Right ventricle myocardium superior (tissue), 1 donor: ENCODE results near the gene TP53RK. TPM values are rescaled to one million over a fixed set of nuclear protein-coding genes. Genes with fewer than 3 reads are reported as not detected.

Experiments
- ATAC-seq: fragments of 200-7000 bp; cut with Tn5 transposase; one replicate; pipeline ENCODE4 v1.9.1; 2020; ENCODE audit warnings: mild to moderate bottlenecking; ENCODE audit not compliant: poor library complexity
- DNase-seq: peaks from one replicate; pipeline ENCODE4 v3.0.0-alpha.2; 2020
- intact Hi-C: fragments of 100-400 bp; cut with DNase I; formaldehyde crosslinking; loops from one replicate; pipeline ENCODE4 v1.11.2; 2022
- total RNA-seq: library from RNA; stranded (reverse); fragmentation: NEBNext Ultra II Directional; extraction: Animal tissue kit (Norgen Biotek cat#: 25700); gene quantifications from one replicate; pipeline ENCODE4 v1.2.1, GENCODE V29; 2021
- donor health status: DM: no; HTN: yes; CAD: no; lungs with severe emphysema.

The TP53RK gene
- total RNA-seq, 1 donor from 2014 or later: 5.0 TPM

DNA sequence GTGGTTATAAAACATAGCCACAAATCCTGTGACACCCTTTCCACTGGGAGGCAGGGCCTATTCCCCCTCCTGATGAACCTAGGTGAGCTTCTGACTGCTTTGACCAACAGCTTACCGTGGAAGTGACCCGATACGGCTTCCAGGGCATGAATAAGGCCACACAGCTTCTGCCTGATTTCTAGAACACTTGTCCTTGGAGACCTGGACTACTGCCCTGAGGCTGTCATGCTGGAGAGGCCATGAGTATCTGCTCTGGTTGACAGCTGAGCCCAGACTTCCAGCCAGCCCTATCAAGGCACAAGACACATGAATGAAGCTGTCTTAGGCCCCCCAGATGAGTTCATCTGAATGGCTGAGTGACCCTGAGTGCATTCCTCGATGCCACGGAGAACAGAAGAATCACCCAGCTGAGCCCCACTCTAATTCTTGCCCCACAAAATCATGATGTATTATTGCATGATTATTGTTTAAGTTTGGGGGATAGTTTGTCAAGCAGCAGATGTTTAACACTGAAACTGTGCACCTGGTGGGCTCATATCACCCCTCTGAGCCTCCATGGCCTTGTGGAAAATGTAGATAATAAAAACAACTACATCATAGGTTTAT lies 16.6 kb downstream of the TP53RK start:
- intact Hi-C loops: no loop called here
- ATAC-seq: no peak

DNA sequence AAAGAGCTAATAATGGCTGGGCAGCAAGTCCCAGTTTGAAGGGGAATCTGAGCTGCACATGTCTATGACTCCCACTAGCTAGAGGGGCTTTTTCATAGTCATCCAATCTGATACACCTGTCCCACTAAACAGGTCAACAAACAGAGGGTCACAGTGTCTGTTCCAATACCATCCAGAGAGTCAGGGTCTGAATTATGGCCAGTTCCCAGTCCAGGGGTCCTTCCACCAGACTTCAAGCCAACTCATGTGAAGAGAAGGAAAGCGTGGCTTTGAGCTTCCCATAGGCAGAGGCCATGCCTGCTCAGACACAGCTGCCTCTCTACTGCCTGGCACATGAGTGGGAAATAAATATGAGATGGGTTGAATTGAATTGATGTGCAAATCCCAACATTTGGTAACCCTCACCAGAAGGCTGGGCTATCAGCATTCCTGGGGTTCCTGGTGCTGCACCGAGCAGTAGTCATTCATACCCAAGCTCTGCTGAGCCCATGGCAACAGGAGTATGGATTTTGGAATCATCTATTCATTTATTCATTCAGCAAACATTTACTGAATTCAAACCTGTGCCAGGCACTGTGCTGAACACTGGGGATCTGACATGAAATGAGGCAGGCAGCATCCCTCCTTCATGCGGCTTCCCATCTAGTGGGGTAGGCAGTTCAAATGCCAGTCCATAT lies 17.2 kb downstream of the TP53RK start:
- intact Hi-C loops: no loop called here
- DNase-seq: no peak
- ATAC-seq: no peak

More for the DNA sequence above, 16.6 kb downstream of the TP53RK start:
- no peak for DNase-seq

DNA sequence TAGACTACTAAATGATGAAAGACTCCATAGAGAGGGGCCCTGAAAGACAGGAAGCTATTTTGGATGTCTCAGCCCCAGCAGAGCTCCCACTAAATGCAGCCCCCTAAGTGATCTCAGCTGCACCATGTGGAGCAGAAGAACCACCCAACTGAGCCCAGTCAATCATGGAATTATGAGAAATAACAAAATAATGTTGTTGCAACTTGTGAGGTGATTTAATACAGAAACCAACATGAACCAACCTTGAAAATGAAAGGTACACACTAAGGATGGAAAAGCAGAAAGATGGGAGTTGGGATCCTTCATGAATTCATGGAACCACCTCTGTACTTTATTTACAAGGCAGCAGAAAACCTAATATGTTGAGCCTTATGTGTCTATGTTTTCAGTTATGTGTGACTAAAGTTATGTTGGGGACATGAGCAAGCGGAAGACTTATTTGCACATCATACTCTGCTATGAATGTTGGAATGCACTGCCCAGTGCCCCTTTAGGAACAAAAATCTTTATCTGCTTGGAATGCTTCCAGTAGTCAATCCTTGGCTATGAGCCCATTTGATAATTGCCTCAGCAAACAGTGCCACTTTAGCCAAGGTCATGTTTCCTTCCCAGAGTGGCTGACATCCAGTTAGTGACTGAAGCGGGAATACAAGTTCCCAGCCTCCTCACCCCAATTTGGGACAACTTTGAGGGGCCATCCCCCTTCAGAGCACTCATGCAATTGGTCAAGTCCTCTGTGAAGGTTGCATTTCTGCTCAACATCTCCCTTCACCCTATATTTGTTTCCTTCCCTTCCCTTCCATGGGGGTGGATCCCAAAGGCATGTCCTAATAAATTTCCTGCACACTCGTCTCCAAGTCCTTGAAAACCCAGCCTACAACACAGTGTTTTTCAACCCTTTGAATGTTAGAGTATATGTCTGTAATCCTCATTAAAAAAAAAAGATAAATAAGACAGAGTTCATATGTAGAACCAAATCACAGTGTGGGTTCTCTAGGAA lies 18.4 kb downstream of the TP53RK start:
- ATAC-seq (no peak), DNase-seq (no peak)
- intact Hi-C loops: no loop called here

DNA sequence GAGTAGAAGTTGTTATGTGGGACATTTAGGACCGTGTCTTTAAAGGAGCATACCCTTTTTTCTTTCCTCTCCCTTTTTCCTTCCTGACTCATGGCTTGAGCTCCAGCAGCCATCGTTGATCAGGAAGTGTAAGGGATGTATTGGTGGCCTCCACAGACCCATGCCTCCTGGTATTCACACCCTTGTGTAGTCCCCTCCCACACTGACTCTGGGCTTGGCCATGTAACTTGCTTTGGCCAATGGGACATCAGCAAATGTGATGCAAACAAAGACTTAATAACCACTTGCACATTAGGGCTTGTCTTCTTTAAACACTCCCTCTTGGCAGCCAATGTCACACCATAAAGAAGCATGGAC lies 19.0 kb downstream of the TP53RK start:
- DNase-seq: no peak
- intact Hi-C loops: no loop called here
- no peak for ATAC-seq

DNA sequence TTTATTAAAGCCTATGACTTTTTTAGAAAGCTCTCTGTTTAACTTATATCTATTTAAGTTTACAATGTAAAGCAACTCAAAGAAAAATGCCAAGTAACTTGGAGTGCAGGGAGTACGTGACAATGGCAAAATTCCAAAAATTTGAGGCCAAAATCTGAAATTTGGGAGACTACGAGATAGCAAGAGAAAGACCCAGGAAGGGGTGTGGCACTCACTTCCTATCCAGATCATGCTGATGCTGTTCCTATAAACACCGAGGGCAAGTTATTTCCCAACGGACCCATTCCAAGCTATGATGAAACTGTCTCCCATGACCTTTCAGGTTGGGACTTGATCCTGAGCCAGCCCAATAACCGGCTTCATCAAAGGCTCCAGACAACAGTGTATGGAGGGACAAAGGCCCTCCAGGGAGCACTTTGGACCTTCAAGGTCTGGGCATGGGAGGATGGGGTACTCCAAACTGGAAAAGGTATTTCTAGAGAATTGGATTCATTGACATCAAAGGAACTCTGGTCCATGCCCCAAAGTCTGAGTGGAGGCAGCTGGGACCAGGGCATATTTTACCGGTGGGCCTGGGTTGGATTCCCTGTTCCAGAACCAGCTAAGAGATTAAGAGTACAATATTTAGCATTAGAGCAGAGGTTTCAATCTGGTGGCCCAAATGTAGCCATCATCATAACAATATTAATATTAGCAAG lies 22.3 kb downstream of the TP53RK start:
- DNase-seq: no peak
- intact Hi-C loops: no loop called here
- ATAC-seq: no peak

DNA sequence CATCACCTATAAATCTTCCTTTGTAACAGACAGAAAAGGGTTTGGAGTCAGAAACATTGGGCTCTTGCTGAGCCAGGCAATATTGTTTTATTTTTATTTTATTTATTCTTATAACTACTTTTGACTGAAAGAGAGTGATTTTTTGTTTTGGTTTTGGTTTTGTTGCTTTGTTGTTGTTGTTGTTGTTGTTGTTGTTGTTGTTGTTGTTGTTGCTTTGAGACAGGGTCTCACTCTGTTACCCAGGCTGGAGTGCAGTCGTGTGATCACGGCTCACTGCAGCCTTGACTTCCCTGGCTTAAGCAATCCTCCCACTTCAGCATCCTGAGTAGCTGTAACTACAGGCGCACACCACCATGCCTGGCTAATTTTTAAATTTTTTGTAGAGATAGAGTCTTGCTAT lies 22.9 kb downstream of the TP53RK start:
- intact Hi-C loops: no loop called here
- DNase-seq: no peak
- ATAC-seq: no peak

DNA sequence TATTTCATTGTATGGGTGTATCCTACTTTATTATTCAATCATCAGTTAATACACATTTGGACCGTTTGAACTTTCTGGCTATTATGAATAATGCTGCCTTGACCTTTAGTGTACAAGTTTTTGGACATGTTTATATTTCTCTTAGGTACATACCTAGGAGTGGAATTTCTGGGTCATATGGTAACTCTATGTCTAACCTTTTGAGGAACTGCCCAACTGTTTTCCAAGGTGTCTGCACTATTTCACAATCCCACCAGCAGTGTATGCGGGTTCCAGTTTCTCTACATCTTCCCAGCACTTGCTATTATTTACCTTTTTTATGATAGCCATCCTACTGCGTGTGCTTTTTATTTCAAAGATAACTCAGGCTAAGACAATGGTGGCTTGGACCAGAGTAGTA lies 23.6 kb downstream of the TP53RK start:
- ATAC-seq (no peak), DNase-seq (no peak)
- intact Hi-C loops: no loop called here

DNA sequence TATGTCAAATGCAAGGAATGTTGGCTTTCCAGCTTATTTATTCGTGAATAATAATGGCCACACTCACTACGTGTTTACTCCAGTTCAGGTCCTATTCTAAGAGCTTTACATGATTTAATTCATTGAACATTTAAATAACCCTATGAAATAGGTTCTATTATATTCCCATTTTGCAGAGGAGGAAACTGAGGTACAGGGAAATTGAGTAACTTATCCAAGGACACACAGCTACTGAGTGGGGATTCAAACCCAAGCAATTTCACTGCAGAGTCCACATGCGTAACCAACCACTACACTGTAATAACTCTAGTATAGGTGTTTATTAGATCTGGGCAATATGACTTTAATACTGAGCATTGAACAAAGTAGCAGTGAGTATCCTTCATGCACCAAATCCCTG lies 25.7 kb downstream of the TP53RK start:
- DNase-seq (no peak), ATAC-seq (no peak)
- intact Hi-C loops: no loop called here

DNA sequence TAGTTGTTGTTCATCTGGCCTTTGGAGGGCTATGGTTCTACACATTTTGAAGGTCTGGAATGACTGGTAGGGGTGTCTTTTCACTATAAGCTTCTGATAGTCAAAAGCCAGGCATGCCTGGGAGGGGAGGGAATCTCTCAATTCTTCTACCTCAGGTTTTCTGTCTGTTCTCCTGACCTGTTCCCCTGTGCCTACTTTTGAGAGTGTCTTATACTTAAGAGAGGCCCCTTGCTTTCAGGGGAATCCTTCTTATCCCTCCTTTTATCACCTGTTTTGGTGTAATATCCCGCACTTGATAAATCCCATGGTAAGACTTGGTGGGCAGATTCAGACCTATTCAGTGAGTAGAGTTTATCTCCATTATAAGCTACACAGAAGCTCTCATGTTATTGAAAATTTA lies 27.6 kb downstream of the TP53RK start:
- DNase-seq (no peak), ATAC-seq (no peak)
- intact Hi-C loops: no loop called here

DNA sequence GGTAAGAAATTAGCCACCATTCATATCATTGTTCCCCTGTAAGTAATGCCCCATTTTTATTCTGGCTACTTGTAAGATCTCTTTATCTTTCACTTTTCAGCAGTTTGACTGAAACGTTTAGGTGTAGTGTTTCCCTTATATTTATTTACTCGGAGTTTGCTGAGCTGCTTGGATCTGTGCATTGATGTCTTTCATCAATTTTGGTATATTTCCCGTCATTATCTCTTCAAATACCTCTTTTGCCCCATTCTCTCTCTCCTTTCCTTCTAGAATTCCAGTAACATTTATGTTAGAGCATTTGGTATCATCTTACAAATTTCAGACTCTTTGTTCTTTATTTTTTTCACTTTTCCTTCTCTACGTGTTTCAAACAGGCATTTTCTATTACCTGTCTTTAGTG lies 28.8 kb downstream of the TP53RK start:
- intact Hi-C loops: no loop called here

DNA sequence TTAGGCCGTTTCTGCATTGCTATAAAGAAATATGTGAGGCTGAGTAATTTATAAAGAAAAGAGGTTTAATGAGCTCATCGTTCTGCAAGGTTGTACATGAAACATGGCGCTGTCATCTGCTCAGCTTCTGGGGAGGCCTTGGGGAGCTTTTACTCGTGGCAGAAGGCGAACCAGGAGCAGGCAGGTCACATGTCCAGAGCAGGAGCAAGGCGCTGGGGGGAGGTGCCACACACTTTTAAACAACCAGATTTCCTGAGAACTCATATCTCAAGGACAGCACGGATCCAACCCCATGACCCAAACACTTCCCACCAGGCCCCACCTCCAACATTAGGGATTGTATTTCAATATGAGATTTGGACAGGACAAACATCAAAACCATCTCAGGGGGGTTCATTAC lies 31.6 kb downstream of the TP53RK start:
- intact Hi-C loops: no loop called here
- no peak for ATAC-seq
- no peak for DNase-seq

More for the DNA sequence above, 28.8 kb downstream of the TP53RK start:
- DNase-seq: no peak
- ATAC-seq: no peak

DNA sequence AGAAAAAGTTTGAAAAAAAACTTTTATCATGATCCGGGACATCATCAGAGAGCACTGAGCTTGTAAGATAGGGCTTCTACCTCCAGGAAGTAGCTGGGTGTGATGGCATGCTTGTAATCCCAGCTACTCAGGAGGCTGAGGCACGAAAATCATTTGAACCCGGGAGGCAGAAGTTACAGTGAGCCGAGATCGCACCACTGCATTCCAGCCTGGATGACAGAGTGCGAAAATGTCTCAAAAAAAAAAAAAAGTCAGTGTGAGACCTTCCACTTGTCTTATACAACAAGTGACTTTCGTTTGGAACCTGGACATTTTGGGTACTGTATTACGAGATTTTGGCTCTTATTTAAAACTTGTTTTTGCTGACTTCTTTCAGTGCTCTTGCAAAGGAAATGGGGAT lies 32.1 kb downstream of the TP53RK start:
- DNase-seq: no peak
- no peak for ATAC-seq
- intact Hi-C loops: no loop called here

DNA sequence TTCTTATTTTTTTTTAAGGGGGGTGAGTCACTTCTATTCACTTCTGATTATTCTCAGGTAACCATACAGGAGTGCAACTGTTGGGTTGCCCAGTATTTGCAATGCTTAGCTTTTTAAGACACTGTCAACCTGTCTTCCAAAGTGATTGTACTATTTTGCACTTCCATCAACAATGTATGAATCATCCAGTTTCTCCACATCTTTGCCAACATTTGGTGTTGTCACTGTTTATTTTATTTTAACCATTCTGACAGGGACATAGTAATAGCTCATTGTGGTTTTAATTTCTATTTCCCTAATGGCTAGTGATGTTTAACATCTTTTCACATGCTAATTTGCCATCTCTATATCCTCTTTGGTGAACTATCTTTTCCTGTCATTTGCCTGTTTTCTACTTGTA lies 36.5 kb downstream of the TP53RK start:
- intact Hi-C loops: no loop called here
- no peak for ATAC-seq
- DNase-seq: no peak

DNA sequence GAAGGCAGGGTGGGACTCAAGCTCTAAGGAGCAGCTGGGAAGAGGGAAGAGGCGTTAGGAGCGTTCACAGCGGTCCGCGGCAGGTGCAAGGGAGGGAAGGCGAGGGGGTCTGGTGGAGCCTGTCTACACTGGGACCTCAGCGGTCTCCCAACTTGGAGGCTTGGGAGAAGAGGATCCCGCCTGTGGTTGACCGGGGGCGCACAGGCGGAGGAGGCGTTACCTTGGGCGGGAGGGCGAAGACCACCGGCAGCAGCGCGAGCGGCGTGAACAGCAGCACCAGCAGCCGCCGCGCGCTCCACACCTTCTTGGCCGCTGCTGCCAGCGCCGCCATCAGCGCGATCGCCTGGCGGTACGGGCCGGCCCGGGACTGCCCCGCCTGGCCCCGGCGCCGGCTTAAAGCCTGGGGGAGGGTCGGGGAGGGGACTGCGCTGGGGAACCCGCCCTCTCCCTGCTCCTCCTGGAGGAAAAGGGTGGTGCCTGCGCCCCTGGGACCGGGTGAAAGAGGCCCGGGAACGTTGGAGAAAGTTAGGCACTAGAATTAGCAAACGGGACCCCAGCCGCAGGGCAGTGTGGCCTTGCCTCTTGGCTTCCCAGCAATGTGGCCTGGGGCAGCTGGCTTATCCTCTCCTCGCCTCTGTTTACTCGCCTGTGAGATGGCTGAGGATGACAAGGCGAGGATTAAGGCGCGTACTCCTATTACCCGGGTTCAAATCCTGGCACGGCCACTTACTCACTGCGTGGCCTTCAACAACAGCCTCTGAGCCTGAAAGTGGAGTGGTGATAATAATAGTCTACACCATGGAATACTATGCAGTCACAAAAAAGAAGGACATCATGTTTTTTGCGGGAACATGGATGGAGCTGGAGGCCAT lies 37.9 kb downstream of the TP53RK start, which contains the start of gene SLC13A3:
SLC13A3 (minus strand) TSS at position 369 of the 872 bp plus-strand sequence; CDS start at position 331, 38 bp downstream.
- intact Hi-C loops: no loop called here
- DNase-seq (no peak), ATAC-seq (peak; percentile 48)

DNA sequence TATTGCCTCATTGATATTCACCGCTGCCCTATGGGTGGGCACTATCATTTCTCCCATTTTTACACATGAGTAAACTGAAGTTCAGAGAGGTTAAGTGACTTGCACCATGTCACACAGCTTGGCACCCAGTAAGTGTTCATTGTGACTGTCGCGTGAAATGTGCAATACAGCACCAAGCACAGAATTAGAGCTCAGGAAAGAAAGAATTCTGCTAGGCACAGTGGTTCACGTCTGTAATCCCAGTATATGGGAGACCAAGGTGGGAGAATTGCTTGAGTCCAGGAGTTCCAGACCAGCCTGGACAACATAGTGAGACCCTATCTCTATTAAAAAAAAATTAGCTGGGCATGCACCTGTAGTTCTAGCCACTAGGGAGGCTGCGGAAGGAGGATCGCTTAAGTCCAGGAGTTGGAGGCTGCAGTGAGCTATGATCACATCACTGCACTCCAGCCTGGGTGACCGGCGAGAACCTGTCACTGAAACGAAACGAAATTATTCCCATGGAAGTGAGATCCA lies 38.6 kb downstream of the TP53RK start:
- intact Hi-C loops: no loop called here
- DNase-seq (no peak), ATAC-seq (no peak)

DNA sequence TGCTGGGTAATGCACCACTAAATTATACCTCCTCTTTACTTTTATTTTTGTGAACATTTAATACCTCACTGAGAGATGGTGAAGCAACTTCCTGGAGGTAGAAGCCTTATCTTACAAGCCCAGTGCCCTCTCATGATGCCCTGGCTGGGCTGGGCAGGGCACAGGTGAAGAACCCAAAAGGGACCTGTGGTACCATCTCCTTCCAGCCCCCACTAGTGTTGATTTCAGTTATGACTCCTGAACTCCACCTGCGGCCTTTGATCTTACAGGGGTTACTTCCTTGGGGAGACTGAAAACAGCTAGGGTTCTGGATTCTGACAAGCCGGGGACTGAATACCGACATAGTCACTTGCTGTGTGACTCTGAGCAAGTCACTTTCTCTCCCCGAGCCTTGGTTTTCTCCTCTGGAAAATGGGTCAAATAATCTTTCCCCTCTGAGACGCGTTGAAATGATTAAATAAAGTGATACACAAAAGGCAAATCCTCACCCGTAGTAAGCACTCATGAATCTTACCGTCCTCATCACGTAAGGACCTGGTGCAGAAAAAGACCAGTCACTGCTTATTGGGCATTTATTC lies 39.2 kb downstream of the TP53RK start:
- intact Hi-C loops: no loop called here
- no peak for DNase-seq
- ATAC-seq: no peak

DNA sequence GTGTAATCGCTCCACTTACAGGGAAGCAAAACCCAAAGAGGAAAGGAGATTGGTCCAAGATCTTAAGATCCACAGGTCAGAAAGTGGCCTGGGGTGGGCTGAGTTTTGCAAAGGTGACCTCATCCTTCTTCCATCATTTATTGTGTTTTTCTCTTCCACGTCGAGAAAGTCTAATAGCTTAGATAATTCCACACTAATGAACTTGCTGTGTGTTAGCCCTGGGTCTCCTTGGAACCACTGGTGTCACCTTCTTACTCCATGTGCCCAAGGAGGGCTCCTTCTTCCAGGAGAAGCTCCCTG lies 39.6 kb downstream of the TP53RK start:
- ATAC-seq (no peak), DNase-seq (no peak)
- intact Hi-C loops: no loop called here
